ENCODE data around the gene CMTM4.

- TF ChIP-seq SIN3A (IDR thresholded peaks at IDR 0.05; ENCODE audit: borderline replicate concordance, low read depth, low read length) (peak; percentile 73; the same call in 1 of the 2 replicates), CTCF (IDR thresholded peaks at IDR 0.05) (peak; percentile 94), MAX (IDR thresholded peaks at IDR 0.05; ENCODE audit: low read depth) (peak; percentile 94)
Observed at GRCh38 chr16:66608241-66609138, 88.1 kb downstream of the CMTM4 start.
